ENCODE results near the gene GNG4. TPM values are rescaled to one million over a fixed set of nuclear protein-coding genes. Genes with fewer than 3 reads are reported as not detected.

GNG4 gene
- total and polyA plus RNA-seq, 2 donors (not counting 1 experiment from before 2014, with no cell fraction given): 0.52 TPM; not detected in 1

- Histone ChIP-seq H3K79me2 (ENCODE audit: control insufficient read depth, insufficient read depth, low read length) (peaks cover 43% of the 10 kb centered on the region), H4K20me1 (ENCODE audit: control insufficient read depth, insufficient read depth, low read length, poor library complexity, severe bottlenecking) (no peaks in the 10 kb centered on the region), H3K4me2 (replicated peaks; ENCODE audit: low read depth, low read length, poor library complexity, severe bottlenecking) (no peak overlapping the region), H3K36me3 (replicated peaks in 1 of 2; ENCODE audit: control extremely low read depth in 1 of 2, control insufficient read depth in 1 of 2, extremely low read depth in 1 of 2, insufficient read depth in 2 of 2, low read length in 1 of 2) (no peaks in the 10 kb centered on the region), H3K4me3 (ENCODE audit: control extremely low read depth in 1 of 5, extremely low read depth in 1 of 5, insufficient read depth in 1 of 5, low read depth in 2 of 5, low read length in 4 of 5) (no peak overlapping the region), H3K9me3 (ENCODE audit: control extremely low read depth in 1 of 3, control insufficient read depth in 2 of 3, insufficient read depth in 1 of 3, low read length in 2 of 3) (no peaks in the 10 kb centered on the region), H3K27ac (ENCODE audit: low read length in 2 of 2) (no peak overlapping the region), H3K4me1 (ENCODE audit: control insufficient read depth in 2 of 2, insufficient read depth in 2 of 2, low read length in 2 of 2) (peaks cover 7 to 12% of the 10 kb centered on the region in 2 donors), H3K9ac (ENCODE audit: low read length) (no peak overlapping the region), H2AFZ (ENCODE audit: insufficient read depth, low read depth, low read length, poor library complexity, severe bottlenecking) (no peak overlapping the region), H3K27me3 (replicated peaks in 1 of 4; ENCODE audit: control extremely low read depth in 1 of 4, control insufficient read depth in 3 of 4, insufficient read depth in 4 of 4, low read length in 3 of 4) (no peaks in the 10 kb centered on the region)
- WGBS (ENCODE audit: insufficient coverage): 73% methylated on average over 2 of the region's 5 CpGs
- ATAC-seq (ENCODE audit: low read depth) (no peak), DNase-seq (no peak)
- Mint-ChIP-seq H3K27ac (no peak overlapping the region), H3K4me3 (no peak overlapping the region), H3K4me1 (peaks cover 20% of the 10 kb centered on the region), H3K9me3 (ENCODE audit: insufficient read depth) (no peaks in the 10 kb centered on the region), H3K27me3 (no peaks in the 10 kb centered on the region)
- TF ChIP-seq CTCF (IDR thresholded peaks at IDR 0.05) (no peak), EZH2 (IDR thresholded peaks at IDR 0.05; ENCODE audit: borderline replicate concordance, insufficient read depth, low read depth, low read length, poor library complexity, severe bottlenecking) (no peak)
- intact Hi-C loops (cut with micrococcal nuclease): loop anchor here (5.0 to 10.0 kb wide), 6 partner anchors 136 to 1104 kb away; partner anchors contain the start of genes HEATR1, LGALS8, TARBP1 and TBCE
- POLR2A ChIA-PET: no interaction called here
- CTCF ChIA-PET: interaction anchor here (0.6 kb wide), 1 partner anchor 13 kb away, joined by 3 read pairs; no protein-coding TSS in a partner anchor
Measured at GRCh38 chr1:235500971-235501540, 148.5 kb downstream of the GNG4 start.

Small RNAs within 50 kb of the gene (small RNA-seq; reads per million reads assigned to genes)
- gene MTCO3P46 (ENCODE audit: insufficient read length, low read depth, low replicate concordance) (not detected), gene MTND4LP21 (ENCODE audit: insufficient read length, low read depth, low replicate concordance) (not detected)

Other genes with a start within 250 kb of the GNG4 start
- 12.2 and 13.5 TPM in 2 replicates for gene B3GALNT2, start 145.3 kb downstream of the GNG4 start, total RNA-seq
- 5.6 and 6.8 TPM in 2 replicates for gene B3GALNT2, start 145.3 kb downstream of the GNG4 start, polyA plus RNA-seq
- gene LYST, start 217.1 kb upstream of the GNG4 start, total RNA-seq: 120 and 128 TPM in 2 replicates
- 50.4 and 65.5 TPM in 2 replicates for gene LYST, start 217.1 kb upstream of the GNG4 start, polyA plus RNA-seq

All from B cell (primary cell).